IPS-18c (cell line): ENCODE data around the gene GDPGP1.

Experiments
- H3K4me3 ChIP-seq: 2 replicates; pipeline ENCODE4 v1.7.0; 2013; ENCODE audit warnings: low read depth, mild to moderate bottlenecking, low read length, moderate library complexity; ENCODE audit not compliant: insufficient read depth
- H3K9me3 ChIP-seq: one replicate; pipeline ENCODE4 v1.6.1; 2013; ENCODE audit warnings: mild to moderate bottlenecking, low read length, moderate library complexity; ENCODE audit not compliant: control insufficient read depth, insufficient read depth

The GDPGP1 gene

DNA sequence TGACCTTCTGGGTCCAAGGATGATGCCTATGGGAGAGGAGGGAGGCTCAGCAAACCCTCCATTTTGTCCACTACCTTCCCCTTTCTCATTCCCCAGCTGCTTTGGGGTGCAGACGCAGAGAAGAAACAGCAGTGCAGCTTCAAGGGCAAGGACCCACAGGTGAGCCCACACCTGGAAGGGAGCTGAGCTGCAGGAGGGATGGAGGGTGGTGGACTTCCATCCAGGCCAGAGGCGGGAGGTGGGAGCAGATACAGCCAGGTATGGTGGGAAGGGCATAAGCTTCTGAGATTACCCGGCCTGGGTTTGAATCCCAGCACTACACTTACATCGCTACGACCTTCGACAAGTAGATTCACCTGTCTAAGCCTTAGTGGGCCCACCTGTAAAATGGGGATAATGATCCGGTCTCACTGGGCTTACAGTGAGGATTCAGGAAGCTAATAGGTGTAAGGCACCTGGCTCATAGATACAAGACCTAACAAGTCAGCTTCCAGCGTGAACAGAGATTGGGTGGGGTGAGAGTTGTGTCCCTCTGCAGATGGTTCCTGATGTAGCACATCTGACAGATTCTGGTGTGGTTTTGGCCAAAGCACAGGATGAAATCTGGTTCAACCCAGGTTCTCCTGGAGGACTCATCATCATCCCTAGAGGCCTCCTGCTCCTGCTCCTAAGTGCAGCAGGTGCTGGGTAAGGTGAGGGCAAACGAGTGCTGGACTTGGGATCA, 16.2 kb upstream of the GDPGP1 start:
- H3K4me3 ChIP-seq: no peak overlapping the region
- no peaks in the 10 kb centered on the region for H3K9me3 ChIP-seq

- no peak overlapping the region for H3K4me3 ChIP-seq
- H3K9me3 ChIP-seq: no peaks in the 10 kb centered on the region
These were observed 14.4 kb upstream of the GDPGP1 start for GRCh38 chr15:90219421-90220141.

DNA sequence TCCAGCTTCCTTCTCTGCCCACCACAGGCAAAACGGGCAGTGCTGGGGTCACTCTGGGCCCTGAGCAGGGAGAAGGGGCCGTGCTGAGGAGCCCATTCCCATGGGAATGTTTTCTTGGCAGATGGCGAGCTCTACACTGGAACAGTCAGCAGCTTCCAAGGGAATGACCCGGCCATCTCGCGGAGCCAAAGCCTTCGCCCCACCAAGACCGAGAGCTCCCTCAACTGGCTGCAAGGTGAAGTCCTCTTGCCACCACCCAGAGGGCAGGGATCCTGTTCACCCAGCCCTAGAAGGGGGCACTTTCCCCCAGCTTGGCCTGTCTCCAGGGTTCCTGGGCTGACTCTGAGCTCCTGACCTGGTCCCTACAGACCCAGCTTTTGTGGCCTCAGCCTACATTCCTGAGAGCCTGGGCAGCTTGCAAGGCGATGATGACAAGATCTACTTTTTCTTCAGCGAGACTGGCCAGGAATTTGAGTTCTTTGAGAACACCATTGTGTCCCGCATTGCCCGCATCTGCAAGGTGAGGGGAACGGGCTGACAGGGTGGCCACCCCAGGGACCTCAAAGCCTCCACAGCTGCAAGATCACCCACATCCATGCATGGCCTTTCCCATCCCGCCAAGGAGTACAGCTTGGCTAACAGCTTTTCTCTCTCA, 12.6 kb upstream of the GDPGP1 start:
- Histone ChIP-seq H3K4me3 (no peak overlapping the region), H3K9me3 (no peaks in the 10 kb centered on the region)

DNA sequence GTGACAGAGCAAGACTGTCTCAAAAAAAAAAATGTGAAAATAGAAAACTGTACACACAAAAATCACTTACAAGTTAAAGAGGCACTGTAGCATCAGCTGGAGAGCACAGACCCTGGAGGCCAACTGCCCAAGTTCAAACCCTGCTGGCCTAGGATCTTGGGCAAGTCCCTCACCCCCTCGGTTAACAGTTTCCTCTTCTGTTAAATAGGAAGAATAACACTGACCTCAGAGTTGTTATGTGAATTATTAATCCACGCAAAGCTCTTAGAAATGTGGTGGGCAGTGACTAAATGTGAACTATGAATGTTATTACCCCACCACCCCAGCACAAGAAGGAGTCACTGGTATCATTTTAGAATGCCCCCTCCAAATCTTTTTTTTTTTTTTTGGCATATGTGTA, 11.5 kb upstream of the GDPGP1 start:
- no peak overlapping the region for H3K4me3 ChIP-seq
- H3K9me3 ChIP-seq: no peaks in the 10 kb centered on the region

DNA sequence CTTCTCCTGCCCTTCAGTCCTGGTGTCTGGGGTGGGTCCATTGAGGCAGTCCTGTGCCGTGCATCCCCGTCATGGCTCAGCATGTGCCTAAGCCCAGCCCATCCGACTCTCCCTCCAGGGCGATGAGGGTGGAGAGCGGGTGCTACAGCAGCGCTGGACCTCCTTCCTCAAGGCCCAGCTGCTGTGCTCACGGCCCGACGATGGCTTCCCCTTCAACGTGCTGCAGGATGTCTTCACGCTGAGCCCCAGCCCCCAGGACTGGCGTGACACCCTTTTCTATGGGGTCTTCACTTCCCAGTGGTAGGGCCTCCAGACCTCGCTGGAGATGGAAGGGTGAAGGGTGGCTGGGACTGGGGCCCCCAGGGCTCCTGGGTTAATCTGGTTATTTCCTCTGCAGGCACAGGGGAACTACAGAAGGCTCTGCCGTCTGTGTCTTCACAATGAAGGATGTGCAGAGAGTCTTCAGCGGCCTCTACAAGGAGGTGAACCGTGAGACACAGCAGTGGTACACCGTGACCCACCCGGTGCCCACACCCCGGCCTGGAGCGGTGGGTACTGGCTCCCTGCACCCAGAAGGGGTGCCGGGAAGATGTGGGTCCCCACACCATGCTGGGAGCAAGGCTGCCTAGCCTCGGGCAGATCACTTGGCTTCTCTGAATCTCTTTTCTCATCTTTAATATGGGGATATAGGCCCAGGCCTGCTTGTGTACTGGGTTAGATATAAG, 10.4 kb upstream of the GDPGP1 start:
- Histone ChIP-seq H3K4me3 (no peak overlapping the region), H3K9me3 (no peaks in the 10 kb centered on the region)

- Histone ChIP-seq H3K9me3 (no peaks in the 10 kb centered on the region), H3K4me3 (no peak overlapping the region)
These were observed 9.0 kb upstream of the GDPGP1 start for GRCh38 chr15:90225047-90225446.

DNA sequence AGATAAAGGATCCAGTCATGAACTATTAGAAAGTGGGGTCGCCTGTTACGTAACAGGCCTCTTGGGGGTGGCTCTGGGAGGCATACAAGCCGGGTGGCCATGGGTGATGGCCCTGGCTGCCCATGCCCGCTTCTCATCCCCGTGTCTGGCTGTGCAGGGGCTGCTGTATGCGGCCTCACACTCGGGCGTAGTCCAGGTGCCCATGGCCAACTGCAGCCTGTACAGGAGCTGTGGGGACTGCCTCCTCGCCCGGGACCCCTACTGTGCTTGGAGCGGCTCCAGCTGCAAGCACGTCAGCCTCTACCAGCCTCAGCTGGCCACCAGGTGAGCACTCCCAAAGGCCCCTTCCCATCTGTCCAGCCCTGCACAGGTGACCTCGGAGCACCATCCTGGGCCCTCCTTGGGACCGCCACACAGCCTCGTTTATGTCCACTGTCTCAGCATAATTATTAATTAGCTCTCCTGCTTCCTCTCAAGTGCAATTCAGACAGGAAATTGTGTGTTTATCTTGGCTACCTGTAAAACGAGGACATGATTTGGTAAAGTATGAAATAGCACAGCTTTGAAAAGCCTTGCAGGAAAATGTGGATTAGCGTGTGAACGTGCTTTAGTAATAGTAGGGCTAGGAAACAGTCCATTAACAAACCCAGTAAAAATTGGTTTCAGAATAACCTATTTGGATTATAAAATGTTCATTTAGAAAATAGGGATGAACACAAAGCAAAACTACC, 8.3 kb upstream of the GDPGP1 start:
- no peaks in the 10 kb centered on the region for H3K9me3 ChIP-seq

GRCh38 chr15:90227336-90227735, 6.7 kb upstream of the GDPGP1 start:
- Histone ChIP-seq H3K9me3 (no peaks in the 10 kb centered on the region), H3K4me3 (no peak overlapping the region)

More for the DNA sequence above, 8.3 kb upstream of the GDPGP1 start:
- H3K4me3 ChIP-seq: no peak overlapping the region

GRCh38 chr15:90227816-90228772, 5.9 kb upstream of the GDPGP1 start:
- H3K4me3 ChIP-seq: no peak overlapping the region
- H3K9me3 ChIP-seq: no peaks in the 10 kb centered on the region

- Histone ChIP-seq H3K9me3 (no peaks in the 10 kb centered on the region), H3K4me3 (no peak overlapping the region)
These were observed 5.0 kb upstream of the GDPGP1 start for GRCh38 chr15:90228960-90229359.

DNA sequence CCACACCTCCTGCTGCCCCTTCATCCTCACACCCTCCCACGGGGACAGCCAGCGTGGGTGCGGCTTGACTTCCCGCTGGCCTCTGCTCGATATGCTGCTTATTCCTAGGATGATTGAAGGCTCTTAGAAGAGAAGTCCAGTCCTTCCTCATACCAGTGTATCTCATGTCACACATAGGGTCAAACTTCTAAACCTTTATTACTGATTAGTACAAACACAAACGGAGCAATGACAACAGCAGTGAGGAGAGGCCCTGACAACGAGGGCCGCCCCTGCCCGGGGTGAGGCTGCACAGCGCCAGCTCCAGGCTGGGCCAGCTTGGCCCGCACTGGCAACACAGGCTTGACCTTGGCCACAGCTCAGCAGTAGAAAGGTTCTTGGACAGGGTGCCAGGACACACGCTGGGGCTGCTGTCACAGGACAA, 3.9 kb upstream of the GDPGP1 start:
- H3K4me3 ChIP-seq: no peak overlapping the region
- H3K9me3 ChIP-seq: no peaks in the 10 kb centered on the region

- Histone ChIP-seq H3K4me3 (no peak overlapping the region), H3K9me3 (no peaks in the 10 kb centered on the region)
These were observed 3.4 kb upstream of the GDPGP1 start for GRCh38 chr15:90230610-90231009.

DNA sequence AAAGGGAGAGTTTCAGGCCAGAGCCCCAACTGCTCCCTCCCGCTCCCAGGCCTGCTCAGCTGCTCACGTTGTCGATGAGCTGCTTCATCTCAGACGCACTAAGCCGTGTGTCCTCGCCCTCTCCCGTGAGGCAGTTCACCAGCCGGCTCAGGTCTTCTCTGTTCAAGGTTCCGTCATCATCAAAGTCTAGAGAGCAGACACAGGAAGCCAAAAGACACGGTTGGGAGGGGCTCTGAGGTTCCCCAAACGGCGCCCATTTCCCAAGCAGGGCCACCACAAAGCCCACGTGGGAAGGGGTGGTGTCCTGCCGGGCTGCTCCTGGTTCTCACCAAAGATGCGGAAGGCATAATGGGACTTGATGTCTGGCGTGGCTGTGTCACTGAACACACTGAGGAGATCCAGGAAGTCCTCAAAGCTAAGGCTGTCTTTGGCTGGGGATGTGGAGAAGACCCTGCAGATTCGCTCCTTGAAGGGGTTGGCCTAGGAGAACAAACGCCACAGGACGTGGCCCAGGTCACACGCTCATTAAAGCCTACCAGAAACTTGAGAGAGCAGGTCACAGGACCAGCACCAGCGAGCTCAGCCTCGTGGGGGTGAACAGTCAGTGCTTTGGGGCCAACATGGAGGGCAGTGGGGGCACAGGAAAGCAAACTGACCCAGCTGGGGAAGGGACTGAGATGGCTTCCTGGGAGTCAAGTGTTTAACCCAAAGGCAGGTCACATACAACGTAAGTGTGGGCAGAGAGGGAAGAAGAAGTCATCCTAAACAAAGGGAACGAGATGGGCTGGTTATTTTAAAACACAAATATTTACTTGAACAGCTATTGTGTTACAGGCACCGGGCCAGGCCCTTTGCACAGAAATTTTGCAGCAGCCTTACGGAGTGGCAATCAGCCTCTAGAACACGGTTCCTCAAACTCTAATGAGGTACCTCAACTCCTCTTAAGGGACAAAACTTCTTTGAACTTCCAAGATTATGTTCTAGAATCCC, 2.7 kb upstream of the GDPGP1 start:
- no peaks in the 10 kb centered on the region for H3K9me3 ChIP-seq
- no peak overlapping the region for H3K4me3 ChIP-seq

GRCh38 chr15:90232196-90232595, 1.8 kb upstream of the GDPGP1 start:
- no peak overlapping the region for H3K4me3 ChIP-seq
- no peaks in the 10 kb centered on the region for H3K9me3 ChIP-seq

- Histone ChIP-seq H3K4me3 (peak overlapping the region; percentile 79), H3K9me3 (no peaks in the 10 kb centered on the region)
These were observed 1.0 kb upstream of the GDPGP1 start for GRCh38 chr15:90232941-90233386.
